Embryonic facial prominence (tissue), 1 donor: ENCODE measurements around the gene LDB2.
"Not testable (repeated sequence)": the region's sequence is repeated elsewhere in the genome, so short reads cannot be mapped to it uniquely, and the experiment has no call there.

Experiments
- DNase-seq: peaks from one replicate; pipeline ENCODE4 v3.0.0-alpha.2; 2016; ENCODE audit errors: extremely low spot score

LDB2 gene

DNA sequence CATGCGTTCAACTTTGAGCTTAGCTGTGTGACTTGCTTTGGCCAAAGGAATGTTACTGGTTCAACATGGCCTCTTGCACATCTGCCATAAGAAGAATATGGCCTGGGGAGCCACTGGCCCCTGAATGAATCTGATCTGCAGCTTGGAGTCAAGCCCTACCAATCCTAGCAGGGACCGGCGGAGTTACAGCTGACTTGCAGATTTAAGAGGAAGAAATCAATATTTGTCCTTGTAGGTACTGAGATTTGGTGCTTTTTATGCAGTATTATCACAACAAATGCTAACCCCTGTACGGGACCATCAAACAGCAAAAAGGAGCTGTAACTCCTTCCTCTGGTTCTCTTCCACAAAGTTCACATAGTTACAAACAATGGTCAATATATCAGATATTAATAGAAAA lies 252.0 kb downstream of the LDB2 start:
- no peak for DNase-seq

DNA sequence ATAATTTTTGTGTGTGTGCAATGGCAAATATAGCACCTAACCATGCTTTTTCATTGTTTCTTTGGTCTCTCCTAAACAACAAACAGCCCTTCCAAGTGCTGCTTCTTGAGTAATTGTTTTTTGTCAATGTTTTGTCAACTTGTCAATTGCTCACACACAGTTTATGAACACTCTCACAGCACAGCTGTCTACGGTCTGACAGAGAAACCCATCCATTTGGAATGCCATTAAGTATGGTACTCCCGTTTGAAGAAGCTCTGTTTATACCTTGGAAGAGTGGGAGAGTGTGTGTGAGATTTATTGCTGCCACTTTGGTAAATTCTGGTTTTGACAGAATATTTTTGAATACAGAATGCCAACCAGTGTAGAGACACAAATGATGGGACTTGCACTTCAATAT lies 254.6 kb downstream of the LDB2 start:
- no peak for DNase-seq

DNA sequence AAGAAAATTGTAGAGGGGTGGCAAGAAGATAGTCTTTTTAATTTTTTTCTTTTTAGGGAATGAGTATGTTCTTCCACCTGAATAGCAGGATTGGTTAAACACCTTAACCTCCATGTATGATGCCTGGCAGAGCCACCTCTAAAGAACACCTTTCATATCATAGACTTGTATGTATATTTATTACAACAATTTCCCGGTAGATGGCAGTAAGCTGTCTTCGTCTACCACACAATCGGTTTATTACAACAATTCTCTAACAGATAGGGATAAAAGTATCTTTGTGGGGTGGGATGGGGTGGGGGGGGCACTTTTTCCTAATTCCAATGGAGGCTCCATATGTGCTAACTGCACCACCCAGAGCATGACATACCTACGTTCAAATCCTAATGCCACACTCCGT lies 255.5 kb downstream of the LDB2 start:
- DNase-seq: no peak

DNA sequence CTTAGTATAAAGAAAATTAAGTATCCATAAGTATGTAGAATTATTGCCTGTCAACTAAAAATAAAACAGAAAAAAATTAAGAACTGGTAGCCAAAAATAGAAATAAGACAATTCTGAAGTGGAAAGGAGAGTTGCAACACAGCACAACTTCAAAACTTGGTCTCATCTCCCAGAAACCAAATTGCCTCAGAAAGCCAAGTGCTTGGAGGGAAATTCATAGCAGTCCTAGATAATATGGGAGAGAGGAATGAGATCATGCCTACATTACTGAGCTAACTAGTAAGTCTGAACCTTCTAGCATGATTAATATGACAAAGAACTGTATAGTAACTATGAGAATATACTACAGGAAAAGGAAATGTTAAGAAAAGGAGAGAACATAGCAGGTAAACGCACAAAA lies 256.5 kb downstream of the LDB2 start:
- DNase-seq: no peak

DNA sequence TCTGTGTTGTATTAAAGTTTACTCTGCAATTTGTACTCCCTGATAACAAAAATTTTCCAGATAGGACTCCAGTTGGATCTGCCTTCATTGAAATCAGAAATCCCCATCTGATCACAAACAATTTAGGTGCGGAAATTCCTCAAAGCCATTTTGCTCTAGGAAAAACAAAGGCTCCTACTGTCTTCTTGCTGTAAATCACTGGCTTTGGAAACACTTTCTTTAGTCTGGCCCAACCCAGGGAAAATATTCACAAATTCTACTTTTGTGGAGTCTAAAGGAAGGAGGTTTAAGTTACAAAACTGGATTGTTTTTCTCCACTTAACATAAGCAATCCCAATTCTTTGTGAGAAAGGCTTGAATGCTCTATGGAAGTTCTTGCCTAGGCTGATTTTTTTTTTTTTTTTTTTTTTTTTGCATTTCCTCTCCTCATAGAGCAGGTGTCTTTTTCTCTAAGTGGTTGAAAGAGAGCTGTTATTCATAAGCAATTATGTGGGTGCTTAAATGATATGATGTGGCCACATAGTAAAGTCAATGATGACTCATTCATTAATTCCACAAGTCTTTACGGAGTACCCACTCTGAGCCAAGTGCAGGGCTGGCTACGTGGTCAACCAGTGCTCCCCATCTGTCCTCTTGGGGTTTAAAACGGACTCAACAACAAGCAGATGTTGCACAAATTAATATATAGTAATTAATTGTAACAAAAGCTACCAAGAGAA lies 261.4 kb downstream of the LDB2 start:
- no peak for DNase-seq

DNA sequence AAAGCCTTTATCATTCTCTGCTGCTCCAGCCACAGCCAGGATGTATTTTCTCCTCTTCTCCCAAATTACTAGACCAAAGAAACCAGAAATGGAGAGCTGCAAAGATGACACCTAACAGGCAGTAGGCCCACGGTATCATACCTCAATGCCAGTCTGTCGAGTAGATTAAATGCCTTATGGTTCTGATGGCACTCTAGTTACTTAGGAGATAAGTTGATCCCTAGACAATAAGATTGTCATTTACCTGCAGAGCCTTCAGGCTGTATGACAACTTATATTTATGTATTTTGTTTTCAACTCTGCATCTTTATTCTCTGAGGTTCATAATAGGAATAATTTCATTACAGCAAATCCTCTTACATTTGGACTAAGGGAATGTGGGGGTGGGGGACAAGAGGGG lies 262.1 kb downstream of the LDB2 start:
- no peak for DNase-seq

DNA sequence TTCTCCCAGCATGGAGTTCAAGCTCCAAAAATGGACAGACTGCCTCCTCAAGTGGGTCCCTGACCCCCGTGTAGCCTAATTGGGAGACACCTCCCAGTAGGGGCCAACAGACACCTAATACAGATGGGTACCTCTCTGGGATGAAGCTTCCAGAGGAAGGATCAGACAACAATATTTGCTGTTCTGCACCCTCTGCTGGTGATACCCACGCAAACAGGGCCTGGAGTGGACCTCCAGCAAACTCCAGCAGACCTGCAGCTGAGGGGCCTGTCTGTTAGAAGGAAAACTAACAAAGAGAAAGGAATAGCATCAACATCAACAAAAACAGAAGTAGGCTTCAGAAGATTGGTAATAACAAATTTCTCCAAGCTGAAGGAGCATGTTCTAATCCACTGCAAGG lies 269.2 kb downstream of the LDB2 start:
- not testable (repeated sequence) for DNase-seq

DNA sequence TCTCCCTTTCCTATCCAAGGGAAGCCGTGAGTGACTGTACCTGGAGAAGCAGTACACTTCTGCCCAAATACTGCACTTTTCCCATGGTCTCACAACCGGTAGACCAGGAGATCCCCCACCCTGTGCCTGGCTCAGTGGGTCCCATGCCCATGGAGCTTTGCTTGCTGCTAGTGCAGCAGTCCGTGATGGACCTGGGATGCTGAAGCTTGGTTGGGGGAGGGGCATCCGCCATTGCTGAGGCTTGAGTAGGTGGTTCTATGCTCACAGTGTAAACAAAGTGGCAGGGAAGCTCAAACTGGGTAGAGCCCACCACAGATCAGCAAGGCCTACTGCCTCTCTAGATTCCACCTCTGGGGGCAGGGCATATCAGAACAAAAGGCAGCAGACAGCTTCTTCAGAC lies 269.6 kb downstream of the LDB2 start:
- DNase-seq: not testable (repeated sequence)

DNA sequence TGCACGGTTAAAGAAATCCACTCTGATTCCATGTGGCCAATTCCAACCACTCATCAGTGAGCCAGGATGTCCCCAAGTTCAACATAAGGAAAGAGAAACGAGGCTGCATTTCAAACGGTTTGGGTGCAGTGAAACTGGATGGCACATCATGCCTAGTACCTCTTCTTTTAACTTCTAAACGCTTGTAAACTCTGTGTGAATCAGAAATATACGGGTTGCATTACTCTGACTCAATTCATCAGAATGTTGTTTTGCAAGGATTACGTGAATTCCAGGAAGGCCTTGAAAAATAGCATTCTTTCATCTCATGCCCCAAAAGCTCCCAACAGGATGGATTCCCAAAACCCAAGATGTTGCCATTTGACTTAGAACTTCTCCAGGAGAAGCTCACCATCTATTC lies 270.4 kb downstream of the LDB2 start:
- no peak for DNase-seq

DNA sequence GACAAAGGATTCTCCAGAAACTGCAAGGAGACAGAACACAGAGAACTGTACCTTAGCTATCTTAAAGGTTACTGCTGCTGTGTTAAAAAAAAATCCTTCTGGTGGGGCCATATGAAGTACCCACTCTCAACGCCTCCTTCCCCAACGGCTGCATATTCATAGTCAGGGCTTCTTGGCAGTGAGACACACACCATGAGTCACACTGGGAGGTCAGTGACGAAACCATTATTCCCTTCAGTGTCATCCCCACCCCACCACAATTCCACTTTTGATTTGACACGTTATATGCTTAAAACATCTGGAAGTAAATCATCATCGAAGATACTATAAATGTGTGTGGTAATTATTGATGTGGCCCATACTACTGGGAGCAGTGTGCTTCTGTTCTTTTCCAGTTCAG lies 271.5 kb downstream of the LDB2 start:
- DNase-seq: no peak

DNA sequence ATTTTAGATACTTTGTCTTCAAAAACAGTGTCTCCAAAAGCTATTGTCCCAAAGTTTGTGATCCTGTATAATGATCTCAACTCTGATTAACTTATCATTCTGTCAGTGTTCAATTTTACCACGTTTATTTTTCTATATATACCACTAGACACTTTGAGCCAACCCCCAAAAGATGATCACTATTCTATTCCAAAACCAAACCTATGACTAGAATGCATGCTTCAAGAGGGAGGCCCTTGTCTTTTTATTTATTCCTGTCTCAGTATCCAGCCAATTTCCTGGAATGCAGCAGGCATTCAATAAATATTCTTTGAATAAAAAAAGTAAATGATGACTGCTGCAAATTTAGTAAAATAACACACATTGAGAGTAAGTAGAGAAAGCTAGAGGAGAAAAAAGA lies 275.6 kb downstream of the LDB2 start:
- no peak for DNase-seq

DNA sequence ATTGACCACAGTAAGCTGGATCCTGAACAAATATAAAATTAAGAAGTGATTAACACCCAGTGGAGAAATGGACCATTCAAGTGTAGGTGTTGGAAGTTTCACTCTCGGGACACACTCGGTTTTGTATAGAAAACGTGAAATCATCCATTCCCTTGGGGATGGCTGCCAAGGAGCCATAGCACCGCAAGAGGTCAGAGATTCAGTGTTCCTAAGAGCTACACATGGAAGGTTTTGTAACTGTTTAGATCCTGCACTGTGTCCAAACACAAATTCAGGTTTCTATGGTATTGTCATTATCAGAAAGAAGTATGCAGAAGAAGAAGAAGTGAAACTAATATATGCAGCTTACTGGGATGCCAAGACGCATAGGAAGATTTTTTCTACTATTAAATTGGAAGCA lies 281.0 kb downstream of the LDB2 start:
- no peak for DNase-seq

DNA sequence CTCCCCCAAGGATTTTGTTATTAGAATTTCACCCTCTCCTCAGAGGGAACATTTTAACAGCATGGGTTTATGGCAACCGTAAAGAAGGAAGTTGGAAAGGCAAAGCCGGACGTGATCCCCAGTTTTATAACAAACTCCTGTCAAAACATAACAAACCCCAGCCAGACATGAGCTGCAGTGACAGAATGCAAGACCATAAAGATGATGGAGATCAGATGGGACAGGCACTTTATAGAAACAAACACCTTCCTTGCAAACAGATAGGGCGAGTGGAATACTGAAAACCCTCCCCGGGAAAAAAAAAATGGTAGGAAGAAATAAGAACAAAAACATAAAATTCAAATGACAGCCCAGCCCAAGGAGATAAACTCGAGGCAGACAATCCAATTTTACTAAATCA lies 281.4 kb downstream of the LDB2 start:
- no peak for DNase-seq

DNA sequence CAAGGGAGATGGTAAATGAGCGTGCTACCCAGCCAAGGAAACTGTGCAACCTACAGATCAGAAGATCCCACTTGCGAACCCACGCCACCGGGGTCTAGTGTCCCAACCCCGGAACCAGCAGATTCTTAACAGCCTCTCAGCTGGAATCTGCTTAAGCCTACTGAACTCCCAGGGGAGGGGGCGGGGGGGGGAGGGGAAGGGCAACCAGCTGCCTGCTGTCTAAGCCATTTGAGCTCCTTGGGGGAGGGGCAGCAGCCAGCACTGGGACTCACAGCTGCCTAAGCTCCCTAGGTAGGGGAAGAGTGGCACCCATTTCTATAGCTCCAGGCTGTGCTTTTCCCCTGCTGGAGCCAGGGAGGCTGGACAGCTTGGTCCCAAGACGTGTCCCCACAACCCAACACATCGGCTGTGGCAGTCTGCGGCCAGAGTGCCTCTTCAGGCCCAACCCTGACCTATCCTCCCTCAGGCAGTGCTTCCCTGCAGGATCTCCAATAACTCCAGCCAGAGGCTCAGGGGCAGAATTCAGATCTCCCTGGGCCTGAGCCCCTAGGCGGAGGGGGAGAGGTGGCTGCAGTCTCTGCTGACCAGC lies 289.2 kb downstream of the LDB2 start:
- DNase-seq: no peak

DNA sequence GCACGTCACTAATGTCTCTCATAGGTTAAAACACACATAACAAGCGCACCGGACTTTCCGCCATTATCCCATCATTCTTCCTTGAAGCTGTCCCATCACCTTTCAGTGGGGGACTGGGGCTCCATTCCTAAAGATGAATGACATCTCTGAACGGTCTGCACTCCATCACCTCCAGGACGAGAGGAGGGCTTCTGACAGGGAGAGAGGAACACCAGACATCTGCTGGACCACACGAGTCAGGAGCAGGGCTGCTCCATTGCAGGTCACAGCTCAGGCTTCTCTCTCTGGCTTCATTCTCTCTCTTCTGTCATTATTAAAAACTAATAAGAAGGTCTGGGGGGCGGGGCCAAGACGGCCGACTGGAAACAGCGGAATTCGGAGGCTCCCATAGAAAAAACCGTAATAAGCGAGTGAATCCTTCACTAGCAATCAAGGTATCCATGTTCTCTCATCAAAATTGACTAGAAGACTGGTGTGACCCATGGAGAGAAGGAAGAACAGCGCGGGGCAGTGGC lies 289.8 kb downstream of the LDB2 start:
- no peak for DNase-seq

DNA sequence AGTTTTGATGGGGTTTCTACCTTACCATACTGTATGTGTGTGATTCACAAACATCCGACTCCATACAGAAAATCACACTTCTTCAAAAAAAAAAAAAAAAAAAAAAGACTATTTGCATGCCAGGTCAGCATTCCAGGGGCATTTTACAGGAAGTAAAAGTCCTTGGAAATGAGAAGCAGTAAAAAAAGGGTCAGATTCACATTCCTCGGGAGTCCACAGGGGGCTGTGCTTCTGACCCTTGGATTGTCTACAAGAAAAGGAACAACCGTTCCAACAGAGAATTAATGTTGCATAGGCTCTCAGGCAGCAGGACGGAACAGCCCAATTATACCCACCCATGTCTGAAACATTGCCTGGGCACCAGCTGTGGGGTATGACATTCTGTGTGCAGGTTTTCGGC lies 290.3 kb downstream of the LDB2 start:
- DNase-seq: no peak

DNA sequence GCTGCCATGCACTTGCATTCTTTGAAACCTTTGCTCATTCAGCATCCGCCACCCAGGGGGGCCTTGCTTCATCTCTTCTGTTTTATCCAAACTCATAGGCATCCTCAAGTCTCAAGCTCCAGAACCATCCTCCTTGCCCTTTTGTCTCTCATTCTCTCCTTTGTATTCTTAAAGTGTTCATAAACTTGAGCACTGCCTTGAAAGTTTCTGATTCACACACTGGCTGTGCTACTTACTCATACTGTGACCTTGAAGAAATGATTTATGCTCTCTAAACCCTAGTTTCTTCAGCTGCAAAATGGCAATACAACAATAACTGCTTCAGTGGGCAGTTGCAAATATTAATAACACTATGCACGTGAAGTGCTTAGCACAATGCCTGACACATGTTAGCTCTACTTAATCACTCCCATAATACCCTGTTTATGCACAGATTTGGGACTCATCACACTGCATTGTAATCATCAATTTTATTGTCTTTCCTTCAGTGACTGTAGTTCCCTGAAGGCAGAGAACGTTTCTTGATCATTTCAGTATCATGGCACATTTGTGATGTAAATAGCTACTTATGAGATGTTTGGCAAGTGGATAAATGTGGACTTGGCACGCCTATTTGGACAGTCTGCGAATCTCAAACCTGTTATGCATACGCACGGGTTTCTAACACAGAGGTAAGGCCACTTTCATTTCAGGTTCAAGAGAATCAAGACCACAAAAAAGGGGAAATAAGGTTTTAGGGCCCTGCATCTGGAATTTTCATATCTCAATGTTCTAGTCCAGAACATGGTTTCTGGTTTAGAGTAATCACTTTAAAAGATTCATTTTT lies 291.0 kb downstream of the LDB2 start:
- DNase-seq: no peak

DNA sequence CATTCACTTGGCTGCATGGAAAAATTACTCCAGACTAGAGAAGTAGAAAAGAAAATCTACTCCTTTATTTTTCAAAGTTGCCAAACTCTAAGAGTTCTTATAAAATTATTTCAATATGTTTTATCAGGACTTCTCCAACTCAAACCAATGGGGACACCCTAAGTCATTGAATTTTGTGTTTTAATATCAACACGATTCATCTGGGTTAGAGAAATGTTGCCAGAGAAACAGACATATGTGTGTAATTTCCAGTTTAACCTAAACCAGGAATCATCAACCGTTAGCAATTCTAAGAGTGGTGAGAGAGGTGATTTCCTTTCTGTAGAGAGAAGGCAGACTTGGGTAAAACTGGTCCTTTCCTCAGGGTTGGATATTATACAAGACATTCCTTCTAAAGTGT lies 291.8 kb downstream of the LDB2 start:
- DNase-seq: no peak

DNA sequence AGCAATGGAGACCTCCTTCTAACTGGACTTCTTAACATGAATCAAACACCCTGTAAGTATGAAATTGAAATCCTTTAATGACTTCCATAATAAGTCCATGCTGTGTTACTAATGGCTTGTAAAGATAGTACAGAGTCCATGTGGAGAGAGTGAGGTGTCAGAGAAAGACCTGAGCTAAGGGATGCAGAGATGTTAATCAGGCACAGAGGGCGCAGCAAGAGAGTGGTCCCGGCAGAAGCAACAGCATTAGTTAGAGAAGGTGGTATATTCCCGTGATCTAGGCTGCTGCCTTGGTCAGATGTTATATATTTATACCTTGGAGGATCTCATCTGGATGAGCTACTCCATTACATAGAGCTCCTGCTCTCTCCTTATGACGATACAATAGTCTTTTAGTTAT lies 295.3 kb downstream of the LDB2 start:
- DNase-seq: no peak

DNA sequence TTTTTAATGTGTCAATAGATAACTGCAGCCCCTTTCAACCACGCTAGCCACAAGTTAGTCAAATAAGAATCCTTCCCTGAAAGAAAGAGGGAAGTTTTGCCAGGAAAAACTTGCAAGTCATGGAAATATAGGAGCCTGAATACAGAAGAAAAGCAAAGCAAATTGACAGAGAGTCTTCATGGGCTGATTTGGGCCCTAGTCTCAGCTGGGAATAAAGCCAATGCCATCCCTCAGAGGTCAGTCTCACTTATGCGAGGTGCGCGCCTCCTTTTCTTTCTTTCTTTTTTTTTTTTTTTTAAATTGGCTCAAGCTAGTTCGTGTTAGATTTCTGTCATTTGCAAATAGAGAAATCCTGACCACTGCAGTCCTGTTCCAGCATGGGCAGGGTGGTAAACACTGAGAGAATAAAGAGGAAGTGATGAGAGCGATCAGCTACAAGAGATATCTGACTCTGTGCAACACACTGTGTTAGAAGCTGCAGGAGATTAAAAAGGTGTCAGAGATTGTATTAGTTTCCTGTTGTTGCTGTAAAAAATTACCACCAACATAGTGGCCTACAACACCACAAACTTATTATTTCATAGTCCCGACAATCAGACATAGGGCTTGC lies 299.7 kb downstream of the LDB2 start:
- DNase-seq: no peak

DNA sequence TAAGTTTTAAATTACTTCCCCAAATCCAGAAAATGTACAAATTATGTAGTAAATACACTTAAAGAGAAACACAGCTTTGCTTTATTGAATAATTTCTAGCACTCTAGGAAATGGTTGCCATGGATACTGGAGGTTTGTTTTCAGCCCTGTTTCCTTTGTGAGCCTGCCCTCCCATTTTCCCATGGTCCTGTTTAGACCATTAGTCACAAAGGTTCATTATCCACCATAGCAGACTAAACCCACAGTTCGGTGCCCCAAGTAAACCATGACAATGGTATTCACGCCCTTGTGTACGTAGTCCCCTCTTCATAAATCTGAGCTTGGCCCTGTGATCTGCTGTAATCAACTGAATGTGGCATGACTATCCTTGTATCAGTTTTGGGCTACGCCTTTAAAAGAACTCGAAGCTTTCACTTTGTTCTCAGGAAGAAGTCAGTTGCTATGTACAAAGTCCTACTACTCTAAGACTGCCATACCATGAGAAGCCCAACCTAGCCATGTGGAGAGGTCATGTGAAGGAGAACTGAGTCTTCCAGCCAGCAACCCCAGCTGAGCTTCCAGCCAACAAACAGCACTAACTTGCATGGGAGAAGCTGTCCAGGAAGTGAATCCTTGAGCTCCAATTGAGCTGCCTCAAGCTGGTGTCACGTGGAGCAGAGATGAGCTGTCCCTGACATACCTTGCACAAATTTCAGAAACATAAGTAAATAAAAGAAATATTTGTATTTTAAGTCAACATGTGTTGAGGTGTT lies 300.4 kb downstream of the LDB2 start:
- DNase-seq: peak; percentile 55

DNA sequence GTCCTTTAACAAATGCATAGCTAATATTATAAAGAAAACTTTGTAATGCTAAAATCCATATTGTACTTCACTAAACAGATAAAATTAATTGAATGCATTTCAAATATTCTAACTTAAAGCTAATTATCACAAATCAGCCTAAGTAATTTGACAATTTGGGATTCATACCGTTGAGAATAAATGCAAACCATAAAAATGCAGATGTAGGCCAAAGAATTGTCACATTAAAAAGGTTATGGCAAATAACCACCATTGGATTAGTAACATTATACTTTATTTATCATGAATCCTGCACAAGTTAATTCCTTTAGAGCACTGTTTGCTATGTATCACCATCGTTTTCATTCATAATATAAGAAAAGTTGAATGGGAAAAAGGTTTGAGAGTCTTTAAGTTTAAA lies 301.0 kb downstream of the LDB2 start:
- DNase-seq: no peak
